Measurements from ENCODE around the gene ZNF628.

ZNF628 gene

DNA sequence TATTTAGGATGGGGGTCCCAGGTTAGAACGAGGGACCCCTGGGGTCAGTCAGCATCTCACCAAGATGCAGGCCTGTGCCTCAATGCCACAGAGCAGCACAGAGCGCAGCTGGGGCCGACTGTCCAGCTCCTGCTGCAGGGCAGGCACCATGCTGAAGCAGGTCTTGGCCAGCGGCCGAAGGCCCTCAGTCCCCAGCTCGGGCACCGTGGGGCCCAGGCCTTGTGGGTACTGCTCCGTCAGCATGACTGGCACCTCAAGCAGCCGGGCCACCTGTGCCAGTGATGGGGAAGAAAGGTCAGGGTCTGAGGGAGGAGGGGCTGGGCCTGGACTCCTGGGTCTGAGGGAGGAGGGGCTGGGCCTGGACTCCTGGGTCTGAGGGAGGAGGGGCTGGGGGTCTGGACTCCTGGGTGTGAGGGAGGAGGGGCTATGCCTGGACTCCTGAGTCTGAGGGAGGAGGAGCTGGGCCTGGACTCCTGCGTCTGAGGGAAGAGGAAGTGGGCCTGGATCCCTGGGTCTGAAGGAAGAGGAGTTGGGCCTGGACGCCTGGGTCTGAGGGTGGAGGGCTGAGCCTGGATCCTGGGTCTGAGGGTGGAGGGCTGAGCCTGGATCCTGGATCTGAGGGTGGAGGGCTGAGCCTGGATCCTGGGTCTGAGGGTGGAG is 20.7 kb upstream of the ZNF628 start (continued):
- TF ChIP-seq, protein P1, sequence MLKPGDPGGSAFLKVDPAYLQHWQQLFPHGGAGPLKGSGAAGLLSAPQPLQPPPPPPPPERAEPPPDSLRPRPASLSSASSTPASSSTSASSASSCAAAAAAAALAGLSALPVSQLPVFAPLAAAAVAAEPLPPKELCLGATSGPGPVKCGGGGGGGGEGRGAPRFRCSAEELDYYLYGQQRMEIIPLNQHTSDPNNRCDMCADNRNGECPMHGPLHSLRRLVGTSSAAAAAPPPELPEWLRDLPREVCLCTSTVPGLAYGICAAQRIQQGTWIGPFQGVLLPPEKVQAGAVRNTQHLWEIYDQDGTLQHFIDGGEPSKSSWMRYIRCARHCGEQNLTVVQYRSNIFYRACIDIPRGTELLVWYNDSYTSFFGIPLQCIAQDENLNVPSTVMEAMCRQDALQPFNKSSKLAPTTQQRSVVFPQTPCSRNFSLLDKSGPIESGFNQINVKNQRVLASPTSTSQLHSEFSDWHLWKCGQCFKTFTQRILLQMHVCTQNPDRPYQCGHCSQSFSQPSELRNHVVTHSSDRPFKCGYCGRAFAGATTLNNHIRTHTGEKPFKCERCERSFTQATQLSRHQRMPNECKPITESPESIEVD (tag by site-specific recombination; IDR thresholded peaks at IDR 0.05): no peak
- TF ChIP-seq, protein P2, sequence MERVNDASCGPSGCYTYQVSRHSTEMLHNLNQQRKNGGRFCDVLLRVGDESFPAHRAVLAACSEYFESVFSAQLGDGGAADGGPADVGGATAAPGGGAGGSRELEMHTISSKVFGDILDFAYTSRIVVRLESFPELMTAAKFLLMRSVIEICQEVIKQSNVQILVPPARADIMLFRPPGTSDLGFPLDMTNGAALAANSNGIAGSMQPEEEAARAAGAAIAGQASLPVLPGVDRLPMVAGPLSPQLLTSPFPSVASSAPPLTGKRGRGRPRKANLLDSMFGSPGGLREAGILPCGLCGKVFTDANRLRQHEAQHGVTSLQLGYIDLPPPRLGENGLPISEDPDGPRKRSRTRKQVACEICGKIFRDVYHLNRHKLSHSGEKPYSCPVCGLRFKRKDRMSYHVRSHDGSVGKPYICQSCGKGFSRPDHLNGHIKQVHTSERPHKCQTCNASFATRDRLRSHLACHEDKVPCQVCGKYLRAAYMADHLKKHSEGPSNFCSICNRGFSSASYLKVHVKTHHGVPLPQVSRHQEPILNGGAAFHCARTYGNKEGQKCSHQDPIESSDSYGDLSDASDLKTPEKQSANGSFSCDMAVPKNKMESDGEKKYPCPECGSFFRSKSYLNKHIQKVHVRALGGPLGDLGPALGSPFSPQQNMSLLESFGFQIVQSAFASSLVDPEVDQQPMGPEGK (tag by site-specific recombination; IDR thresholded peaks at IDR 0.05): no peak
- TF ChIP-seq, protein P3, sequence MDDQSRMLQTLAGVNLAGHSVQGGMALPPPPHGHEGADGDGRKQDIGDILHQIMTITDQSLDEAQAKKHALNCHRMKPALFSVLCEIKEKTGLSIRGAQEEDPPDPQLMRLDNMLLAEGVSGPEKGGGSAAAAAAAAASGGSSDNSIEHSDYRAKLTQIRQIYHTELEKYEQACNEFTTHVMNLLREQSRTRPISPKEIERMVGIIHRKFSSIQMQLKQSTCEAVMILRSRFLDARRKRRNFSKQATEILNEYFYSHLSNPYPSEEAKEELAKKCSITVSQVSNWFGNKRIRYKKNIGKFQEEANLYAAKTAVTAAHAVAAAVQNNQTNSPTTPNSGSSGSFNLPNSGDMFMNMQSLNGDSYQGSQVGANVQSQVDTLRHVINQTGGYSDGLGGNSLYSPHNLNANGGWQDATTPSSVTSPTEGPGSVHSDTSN (CRISPR knock-in tag; IDR thresholded peaks at IDR 0.05): no peak
- TF ChIP-seq ZBTB11 (tag by site-specific recombination; conservative IDR thresholded peaks at IDR 0.05; ENCODE audit: low read depth): no peak
- TF ChIP-seq ZNF37A (tag by site-specific recombination; IDR thresholded peaks at IDR 0.05): no peak
- TF ChIP-seq, protein P4, sequence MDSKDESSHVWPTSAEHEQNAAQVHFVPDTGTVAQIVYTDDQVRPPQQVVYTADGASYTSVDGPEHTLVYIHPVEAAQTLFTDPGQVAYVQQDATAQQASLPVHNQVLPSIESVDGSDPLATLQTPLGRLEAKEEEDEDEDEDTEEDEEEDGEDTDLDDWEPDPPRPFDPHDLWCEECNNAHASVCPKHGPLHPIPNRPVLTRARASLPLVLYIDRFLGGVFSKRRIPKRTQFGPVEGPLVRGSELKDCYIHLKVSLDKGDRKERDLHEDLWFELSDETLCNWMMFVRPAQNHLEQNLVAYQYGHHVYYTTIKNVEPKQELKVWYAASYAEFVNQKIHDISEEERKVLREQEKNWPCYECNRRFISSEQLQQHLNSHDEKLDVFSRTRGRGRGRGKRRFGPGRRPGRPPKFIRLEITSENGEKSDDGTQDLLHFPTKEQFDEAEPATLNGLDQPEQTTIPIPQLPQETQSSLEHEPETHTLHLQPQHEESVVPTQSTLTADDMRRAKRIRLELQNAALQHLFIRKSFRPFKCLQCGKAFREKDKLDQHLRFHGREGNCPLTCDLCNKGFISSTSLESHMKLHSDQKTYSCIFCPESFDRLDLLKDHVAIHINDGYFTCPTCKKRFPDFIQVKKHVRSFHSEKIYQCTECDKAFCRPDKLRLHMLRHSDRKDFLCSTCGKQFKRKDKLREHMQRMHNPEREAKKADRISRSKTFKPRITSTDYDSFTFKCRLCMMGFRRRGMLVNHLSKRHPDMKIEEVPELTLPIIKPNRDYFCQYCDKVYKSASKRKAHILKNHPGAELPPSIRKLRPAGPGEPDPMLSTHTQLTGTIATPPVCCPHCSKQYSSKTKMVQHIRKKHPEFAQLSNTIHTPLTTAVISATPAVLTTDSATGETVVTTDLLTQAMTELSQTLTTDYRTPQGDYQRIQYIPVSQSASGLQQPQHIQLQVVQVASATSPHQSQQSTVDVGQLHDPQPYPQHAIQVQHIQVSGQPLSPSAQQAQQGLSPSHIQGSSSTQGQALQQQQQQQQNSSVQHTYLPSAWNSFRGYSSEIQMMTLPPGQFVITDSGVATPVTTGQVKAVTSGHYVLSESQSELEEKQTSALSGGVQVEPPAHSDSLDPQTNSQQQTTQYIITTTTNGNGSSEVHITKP (tag by site-specific recombination; IDR thresholded peaks at IDR 0.05): no peak
- no peak for TF ChIP-seq ZNF660 (tag by site-specific recombination; IDR thresholded peaks at IDR 0.05)

- Histone ChIP-seq H3K4me3 (ENCODE audit: low read depth, low read length) (no peak overlapping the region), H3K36me3 (ENCODE audit: control insufficient read depth in 2 of 2, insufficient read depth in 1 of 2, low read length in 2 of 2) (no peaks in the 10 kb centered on the region), H3K9me3 (ENCODE audit: control insufficient read depth, insufficient read depth, low read depth, low read length) (no peaks in the 10 kb centered on the region), H3K4me1 (ENCODE audit: control insufficient read depth, insufficient read depth, low read length) (peaks cover 12% of the 10 kb centered on the region), H3K27ac (ENCODE audit: extremely low read depth, low read depth, low read length) (no peak overlapping the region)
- POLR2A ChIA-PET: no interaction called here
- CTCF ChIA-PET: interaction anchor here (3.2 kb wide), 1 partner anchor 38 kb away, joined by 19 read pairs; no protein-coding TSS in a partner anchor
- peak; percentile 19; the same call in 1 of the 2 replicates for TF ChIP-seq HIC1 (tag by site-specific recombination; IDR thresholded peaks at IDR 0.05)
- no peak for TF ChIP-seq ZNF513 (tag by site-specific recombination; IDR thresholded peaks at IDR 0.05)
These were observed 20.1 kb upstream of the ZNF628 start for GRCh38 chr19:55456347-55456746.

Data from HEK293 (cell line).